Measurements from ENCODE around the gene HOXC4. TPM values are rescaled to one million over a fixed set of nuclear protein-coding genes. Genes with fewer than 3 reads are reported as not detected.

HOXC4 gene
- polyA plus RNA-seq, 2 of the 4 experiments (the other 2 are of a cell fraction): 1.3 to 4.0 TPM

DNA sequence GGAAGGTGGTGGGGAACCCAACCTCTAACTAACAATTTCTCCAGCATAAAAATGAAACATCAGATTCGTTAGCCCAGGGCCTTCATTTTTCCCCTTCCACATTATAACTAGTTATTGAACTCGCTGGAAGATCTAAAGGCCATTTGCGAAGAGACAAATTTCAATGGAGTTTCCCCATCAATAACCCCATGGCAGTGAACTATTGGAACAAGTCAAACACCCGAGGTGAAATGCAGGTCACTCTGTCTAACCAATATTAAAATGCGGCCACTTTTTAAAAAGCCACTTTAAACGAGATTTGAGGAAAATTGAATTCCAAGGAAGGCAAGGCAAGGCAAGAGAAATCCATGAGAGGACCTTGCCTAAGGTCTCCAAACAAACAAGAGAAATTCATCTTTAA, 4.5 kb upstream of the HOXC4 start:
- ChIA-PET POLR2A (no interaction called here), CTCF (no interaction called here)
- FAIRE-seq (no peak), ATAC-seq (no peak), DNase-seq (ENCODE audit: low read depth in 1 of 2, low spot score in 1 of 2) (no peak)
- no peak overlapping the region for H3K27ac ChIP-seq
- H3K9me3 ChIP-seq: no peaks in the 10 kb centered on the region
- H3K4me3 ChIP-seq: no peak overlapping the region
- 72% methylated on average over 6 of the region's 6 CpGs for WGBS (ENCODE audit: missing lambda C conversion rate)
- H3K4me2 ChIP-seq: no peak overlapping the region
- TF ChIP-seq, protein P1, sequence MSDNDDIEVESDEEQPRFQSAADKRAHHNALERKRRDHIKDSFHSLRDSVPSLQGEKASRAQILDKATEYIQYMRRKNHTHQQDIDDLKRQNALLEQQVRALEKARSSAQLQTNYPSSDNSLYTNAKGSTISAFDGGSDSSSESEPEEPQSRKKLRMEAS (IDR thresholded peaks at IDR 0.05): no peak
- TF ChIP-seq HOXA7 (CRISPR knock-in tag; IDR thresholded peaks at IDR 0.05) (no peak), MAFK (IDR thresholded peaks at IDR 0.05; ENCODE audit: partially characterized antibody) (no peak), JUN (IDR thresholded peaks at IDR 0.05) (no peak), ZC3H11A (IDR thresholded peaks at IDR 0.05) (no peak), ESRRA (IDR thresholded peaks at IDR 0.05; ENCODE audit: borderline replicate concordance, low read length) (no peak)
- H3K4me1 ChIP-seq: peaks cover 6% of the 10 kb centered on the region

DNA sequence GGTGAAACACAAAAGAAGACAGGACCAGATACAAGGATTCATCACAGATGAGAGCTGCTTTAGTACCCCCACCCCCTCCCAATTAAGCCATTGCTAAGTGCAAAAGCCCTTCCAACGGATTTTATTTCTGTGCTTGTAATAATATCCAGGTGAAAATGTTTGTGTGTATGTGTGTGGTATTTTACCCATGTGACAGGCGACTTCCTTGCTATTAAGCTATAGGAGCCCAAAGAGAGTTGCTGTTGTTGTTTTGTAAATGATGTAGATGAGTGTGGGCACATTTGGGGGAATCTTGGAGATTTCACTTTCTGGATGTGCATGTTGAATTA, 3.2 kb upstream of the HOXC4 start:
- 64% methylated on average over 2 of the region's 2 CpGs for WGBS (ENCODE audit: missing lambda C conversion rate)
- Histone ChIP-seq H3K27ac (no peak overlapping the region), H3K9me3 (no peaks in the 10 kb centered on the region), H3K4me3 (no peak overlapping the region), H3K4me1 (peaks cover 13% of the 10 kb centered on the region), H3K4me2 (no peak overlapping the region)
- FAIRE-seq: no peak
- ATAC-seq: no peak
- TF ChIP-seq, protein P2, sequence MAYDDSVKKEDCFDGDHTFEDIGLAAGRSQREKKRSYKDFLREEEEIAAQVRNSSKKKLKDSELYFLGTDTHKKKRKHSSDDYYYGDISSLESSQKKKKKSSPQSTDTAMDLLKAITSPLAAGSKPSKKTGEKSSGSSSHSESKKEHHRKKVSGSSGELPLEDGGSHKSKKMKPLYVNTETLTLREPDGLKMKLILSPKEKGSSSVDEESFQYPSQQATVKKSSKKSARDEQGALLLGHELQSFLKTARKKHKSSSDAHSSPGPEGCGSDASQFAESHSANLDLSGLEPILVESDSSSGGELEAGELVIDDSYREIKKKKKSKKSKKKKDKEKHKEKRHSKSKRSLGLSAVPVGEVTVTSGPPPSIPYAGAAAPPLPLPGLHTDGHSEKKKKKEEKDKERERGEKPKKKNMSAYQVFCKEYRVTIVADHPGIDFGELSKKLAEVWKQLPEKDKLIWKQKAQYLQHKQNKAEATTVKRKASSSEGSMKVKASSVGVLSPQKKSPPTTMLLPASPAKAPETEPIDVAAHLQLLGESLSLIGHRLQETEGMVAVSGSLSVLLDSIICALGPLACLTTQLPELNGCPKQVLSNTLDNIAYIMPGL (CRISPR knock-in tag; IDR thresholded peaks at IDR 0.05; ENCODE audit: borderline replicate concordance): no peak
- TF ChIP-seq FOXS1 (CRISPR knock-in tag; IDR thresholded peaks at IDR 0.05) (no peak), SMC3 (IDR thresholded peaks at IDR 0.05) (no peak), NPAS2 (CRISPR knock-in tag; IDR thresholded peaks at IDR 0.05; ENCODE audit: borderline replicate concordance) (no peak), RFX5 (IDR thresholded peaks at IDR 0.05) (no peak), ZSCAN20 (CRISPR knock-in tag; IDR thresholded peaks at IDR 0.05) (no peak), RARB (CRISPR knock-in tag; IDR thresholded peaks at IDR 0.05) (no peak), RNF2 (IDR thresholded peaks at IDR 0.05; ENCODE audit: borderline replicate concordance, low read depth) (no peak), ZNF302 (CRISPR knock-in tag; IDR thresholded peaks at IDR 0.05) (no peak), JUN (IDR thresholded peaks at IDR 0.05) (no peak), NR3C1 (IDR thresholded peaks at IDR 0.05) (no peak)
- TF ChIP-seq, protein P3, sequence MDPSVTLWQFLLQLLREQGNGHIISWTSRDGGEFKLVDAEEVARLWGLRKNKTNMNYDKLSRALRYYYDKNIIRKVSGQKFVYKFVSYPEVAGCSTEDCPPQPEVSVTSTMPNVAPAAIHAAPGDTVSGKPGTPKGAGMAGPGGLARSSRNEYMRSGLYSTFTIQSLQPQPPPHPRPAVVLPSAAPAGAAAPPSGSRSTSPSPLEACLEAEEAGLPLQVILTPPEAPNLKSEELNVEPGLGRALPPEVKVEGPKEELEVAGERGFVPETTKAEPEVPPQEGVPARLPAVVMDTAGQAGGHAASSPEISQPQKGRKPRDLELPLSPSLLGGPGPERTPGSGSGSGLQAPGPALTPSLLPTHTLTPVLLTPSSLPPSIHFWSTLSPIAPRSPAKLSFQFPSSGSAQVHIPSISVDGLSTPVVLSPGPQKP (IDR thresholded peaks at IDR 0.05; ENCODE audit: low read depth, low read length): no peak
- TF ChIP-seq, protein P4, sequence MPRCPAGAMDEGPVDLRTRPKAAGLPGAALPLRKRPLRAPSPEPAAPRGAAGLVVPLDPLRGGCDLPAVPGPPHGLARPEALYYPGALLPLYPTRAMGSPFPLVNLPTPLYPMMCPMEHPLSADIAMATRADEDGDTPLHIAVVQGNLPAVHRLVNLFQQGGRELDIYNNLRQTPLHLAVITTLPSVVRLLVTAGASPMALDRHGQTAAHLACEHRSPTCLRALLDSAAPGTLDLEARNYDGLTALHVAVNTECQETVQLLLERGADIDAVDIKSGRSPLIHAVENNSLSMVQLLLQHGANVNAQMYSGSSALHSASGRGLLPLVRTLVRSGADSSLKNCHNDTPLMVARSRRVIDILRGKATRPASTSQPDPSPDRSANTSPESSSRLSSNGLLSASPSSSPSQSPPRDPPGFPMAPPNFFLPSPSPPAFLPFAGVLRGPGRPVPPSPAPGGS (IDR thresholded peaks at IDR 0.05): no peak
- TF ChIP-seq, protein P5, sequence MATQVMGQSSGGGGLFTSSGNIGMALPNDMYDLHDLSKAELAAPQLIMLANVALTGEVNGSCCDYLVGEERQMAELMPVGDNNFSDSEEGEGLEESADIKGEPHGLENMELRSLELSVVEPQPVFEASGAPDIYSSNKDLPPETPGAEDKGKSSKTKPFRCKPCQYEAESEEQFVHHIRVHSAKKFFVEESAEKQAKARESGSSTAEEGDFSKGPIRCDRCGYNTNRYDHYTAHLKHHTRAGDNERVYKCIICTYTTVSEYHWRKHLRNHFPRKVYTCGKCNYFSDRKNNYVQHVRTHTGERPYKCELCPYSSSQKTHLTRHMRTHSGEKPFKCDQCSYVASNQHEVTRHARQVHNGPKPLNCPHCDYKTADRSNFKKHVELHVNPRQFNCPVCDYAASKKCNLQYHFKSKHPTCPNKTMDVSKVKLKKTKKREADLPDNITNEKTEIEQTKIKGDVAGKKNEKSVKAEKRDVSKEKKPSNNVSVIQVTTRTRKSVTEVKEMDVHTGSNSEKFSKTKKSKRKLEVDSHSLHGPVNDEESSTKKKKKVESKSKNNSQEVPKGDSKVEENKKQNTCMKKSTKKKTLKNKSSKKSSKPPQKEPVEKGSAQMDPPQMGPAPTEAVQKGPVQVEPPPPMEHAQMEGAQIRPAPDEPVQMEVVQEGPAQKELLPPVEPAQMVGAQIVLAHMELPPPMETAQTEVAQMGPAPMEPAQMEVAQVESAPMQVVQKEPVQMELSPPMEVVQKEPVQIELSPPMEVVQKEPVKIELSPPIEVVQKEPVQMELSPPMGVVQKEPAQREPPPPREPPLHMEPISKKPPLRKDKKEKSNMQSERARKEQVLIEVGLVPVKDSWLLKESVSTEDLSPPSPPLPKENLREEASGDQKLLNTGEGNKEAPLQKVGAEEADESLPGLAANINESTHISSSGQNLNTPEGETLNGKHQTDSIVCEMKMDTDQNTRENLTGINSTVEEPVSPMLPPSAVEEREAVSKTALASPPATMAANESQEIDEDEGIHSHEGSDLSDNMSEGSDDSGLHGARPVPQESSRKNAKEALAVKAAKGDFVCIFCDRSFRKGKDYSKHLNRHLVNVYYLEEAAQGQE (IDR thresholded peaks at IDR 0.05): no peak
- ChIA-PET POLR2A (no interaction called here), CTCF (interaction anchor here (0.8 to 5.4 kb wide), 10 partner anchors 10 to 307 kb away, joined by 3 to 41 read pairs (median 4); partner anchors contain the start of genes HOXC5, HOXC8 and SMUG1)
- no peak for DNase-seq (ENCODE audit: low read depth in 1 of 2, low spot score in 1 of 2)

Measured in A549 (cell line).